CD1c-positive myeloid dendritic cell (primary cell): ENCODE results near the gene FAT1.

ENCODE experiments used
- DNase-seq: peaks from one replicate; pipeline ENCODE4 v3.0.0-alpha.2; 2016; ENCODE audit errors: extremely low spot score

The FAT1 gene

GRCh38 chr4:186570193-186570996, 153.3 kb downstream of the FAT1 start:
- DNase-seq: no peak

DNA sequence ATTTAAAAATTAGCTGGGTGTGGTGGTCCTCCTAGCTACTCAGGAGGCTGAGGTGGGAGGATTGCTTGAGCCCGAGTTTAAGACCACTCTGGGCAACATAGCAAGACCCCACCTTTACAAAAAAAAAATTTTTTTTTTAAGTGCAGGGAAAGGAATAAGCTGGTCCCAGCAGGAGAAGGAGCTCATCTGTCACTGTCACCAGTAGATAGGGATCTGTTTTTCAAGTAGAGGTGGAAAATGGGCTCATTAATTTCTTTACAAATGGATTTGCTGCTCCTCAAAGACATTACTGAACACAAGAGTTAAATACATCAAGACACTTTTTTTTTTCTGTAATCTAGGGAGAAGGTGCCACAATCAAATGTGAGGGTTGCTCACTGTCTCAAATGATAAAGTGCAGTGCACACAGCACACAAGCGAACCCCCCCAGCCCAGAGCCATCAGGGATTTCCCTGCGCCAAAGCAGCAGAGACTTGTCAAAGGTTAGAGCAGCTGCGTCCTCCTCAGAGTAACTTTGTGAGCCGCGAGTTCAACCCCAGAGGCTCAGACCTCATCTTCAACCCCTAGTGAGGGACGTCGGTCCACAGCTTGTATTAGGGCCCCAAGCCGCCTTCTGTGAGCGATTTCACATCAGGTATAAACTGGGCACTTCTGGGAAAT, 154.0 kb downstream of the FAT1 start:
- DNase-seq: no peak

DNA sequence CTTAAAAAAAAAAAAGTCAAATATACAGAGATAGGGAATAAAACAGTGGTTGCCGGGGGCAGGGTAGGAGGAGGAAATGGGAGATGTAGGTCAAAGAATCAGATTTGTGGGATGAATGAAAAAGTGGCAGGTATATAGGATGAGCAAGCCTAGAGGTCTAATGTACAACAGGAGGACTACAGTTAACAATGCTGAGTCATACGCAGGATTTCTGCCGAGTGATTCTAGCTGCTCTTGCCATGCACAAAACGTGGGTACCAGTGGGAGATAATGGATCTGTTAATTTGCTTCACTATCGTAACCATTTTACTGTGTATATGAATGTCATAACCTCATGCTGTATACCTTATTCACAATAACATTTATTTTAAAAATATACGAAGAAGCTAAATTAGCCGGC, 157.6 kb downstream of the FAT1 start:
- no peak for DNase-seq

DNA sequence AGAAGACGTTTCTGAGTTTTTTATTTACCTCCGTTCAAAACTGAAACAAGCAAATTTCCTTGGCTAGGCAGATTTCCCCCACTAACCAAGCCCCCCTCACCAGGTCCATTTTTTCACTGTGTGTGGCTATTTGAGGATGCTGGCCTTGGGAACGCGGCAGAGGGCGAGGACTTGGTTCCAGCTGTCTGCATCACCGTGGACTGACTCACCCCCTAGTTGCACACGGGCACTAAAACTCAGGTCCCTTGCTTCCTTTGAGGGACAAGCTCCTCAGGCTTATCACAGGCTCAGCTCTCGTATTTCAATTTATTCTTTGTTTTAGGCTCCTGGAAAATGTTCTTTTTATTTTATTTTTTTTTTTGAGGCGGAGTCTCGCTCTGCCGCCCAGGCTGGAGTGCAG, 159.9 kb downstream of the FAT1 start:
- no peak for DNase-seq

- DNase-seq: no peak
Observed at GRCh38 chr4:186561748-186562147, 161.9 kb downstream of the FAT1 start.

DNA sequence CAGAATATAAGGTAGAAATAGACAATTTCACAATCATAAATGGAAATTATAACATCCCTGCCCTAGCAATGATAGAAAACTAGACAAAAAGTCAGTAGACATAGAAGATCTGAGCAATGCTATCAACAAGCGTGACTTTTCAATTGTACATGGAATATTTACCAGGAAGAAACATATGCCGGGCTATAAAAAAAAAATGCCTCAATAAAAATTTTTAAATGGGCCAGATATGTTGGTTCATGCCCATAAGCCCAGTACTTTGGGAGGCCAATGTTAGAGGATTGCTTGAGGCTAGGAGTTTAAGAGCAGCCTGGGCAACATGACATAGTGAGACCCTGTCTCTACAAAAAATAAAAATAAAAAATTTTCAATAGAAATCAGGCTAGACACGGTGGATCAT, 163.0 kb downstream of the FAT1 start:
- DNase-seq: no peak

DNA sequence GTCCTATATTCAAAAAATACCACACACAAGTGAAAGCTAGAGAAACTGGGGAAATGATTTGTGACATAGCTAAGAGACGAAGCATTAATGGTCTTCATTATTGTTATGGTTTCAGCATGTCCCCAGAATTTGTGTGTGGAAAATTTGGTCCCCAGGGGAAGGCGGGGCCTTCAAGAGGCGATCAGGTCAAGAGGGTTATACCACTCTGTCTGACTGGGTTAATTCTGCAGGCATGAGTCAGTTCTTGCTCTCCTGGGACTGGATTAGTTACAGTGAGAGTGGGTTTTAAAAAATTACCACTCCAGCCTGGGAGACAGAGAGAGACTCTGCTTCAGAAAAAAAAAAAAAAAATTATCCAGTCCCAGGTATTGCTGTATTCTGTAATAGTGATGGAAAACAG, 166.2 kb downstream of the FAT1 start:
- DNase-seq: no peak

DNA sequence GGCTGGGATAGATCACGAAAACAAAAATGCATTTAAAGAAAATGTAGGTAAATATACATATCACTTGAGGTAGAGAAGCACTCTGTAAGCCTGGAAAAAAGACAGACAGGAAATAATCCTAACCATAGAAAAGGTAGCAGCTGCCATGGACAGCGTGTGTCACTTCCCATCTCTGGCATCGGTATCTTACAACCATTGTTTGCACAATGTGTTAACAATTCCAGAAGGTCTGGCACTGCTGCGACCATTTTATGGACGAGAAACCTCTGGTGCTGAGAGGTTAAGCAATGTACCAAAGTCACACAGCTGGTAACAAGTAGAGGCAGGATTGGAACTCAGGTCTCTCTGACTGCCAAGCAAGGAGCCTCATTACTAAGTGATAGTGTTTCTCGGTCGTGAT, 166.6 kb downstream of the FAT1 start:
- DNase-seq: no peak

DNA sequence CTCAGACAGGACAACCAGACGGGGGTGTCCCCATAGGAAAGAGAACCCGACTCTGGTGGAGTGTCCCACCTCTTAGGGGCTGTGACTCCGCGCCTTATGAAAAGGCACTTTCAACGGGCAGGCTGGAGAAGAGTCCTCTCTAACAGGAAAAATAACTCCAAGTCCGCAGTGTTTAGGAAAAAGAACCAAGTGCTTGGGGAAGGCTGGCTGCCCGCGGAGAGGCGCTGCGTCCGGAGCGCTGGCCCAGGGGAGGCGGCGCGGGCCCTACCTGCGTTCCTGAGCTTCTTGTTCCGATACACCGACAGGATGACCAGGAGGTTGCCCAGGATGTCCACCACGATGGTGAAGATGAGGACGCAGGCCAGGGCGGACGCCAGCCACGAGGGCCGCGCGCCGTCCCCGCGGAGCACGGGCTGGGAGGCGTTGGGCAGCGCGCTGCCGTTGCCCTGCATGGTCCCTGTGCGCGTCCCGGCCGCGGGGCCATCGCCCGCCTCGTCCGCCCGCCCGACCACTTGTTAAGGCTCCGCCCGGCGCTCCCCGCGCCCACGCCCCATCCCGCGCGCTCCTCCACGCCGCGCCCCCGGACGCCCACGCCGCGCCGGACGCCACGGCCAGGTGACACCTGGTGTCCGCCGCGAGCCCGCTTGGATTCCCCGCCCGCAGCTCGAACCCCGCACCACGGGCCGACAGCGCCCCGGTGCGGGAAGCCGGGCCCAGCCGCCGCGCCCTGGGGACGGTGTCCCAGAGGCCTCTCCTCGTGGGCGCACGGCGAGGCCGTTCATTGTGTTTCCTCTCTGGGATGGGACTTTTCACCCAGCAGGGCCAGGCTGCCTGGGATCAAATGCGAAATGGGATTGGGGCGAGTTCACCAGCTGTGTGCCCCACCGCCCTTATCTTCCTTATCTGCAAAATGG, 168.5 kb downstream of the FAT1 start, which contains the start of gene MTNR1A:
TSS of gene MTNR1A (minus strand) at position 654 of the 914 bp plus-strand sequence. CDS start at position 452, 202 bp downstream.
- DNase-seq: no peak

DNA sequence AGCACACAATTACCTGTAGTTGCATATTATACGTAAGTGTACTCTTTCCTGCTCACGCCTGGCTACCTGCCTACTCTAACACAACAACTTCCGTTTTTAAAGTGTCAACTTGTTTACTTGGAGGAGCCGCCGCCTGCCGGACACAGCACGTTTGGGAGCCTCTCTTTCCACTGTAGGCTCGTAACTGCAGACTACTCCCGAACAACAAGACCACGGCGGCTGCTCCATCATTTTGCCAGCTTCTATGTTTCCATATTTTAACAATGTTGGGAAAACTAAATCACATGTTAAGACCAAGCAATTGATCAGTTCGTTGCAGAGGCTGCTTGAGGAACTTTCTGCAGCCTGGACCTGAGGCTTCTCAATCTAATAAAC, 169.1 kb downstream of the FAT1 start:
- DNase-seq: no peak

GRCh38 chr4:186553717-186554116, 169.9 kb downstream of the FAT1 start:
- DNase-seq: no peak

- no peak for DNase-seq
Observed at GRCh38 chr4:186551849-186552248, 171.8 kb downstream of the FAT1 start.

GRCh38 chr4:186545436-186545835, 178.2 kb downstream of the FAT1 start:
- no peak for DNase-seq

GRCh38 chr4:186543206-186543605, 180.4 kb downstream of the FAT1 start:
- no peak for DNase-seq

DNA sequence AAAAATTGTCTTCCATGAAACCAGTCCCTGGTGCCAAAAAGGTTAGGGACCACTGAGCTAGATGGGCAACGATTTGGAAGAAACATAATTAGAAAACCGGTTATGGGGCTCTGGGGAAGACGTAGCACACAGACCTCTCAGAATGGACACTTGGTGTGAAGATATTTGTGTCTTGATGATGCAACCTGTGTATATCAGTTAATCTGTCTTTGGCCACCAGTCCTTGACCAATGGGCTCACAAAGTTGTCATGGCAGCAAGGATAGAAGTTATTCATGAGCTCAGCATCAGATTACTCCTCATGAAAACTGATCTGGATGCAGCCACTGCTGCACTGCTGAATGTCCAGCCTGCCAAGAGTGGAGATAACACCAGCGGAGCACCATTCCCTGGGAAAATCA, 181.9 kb downstream of the FAT1 start:
- DNase-seq: no peak

DNA sequence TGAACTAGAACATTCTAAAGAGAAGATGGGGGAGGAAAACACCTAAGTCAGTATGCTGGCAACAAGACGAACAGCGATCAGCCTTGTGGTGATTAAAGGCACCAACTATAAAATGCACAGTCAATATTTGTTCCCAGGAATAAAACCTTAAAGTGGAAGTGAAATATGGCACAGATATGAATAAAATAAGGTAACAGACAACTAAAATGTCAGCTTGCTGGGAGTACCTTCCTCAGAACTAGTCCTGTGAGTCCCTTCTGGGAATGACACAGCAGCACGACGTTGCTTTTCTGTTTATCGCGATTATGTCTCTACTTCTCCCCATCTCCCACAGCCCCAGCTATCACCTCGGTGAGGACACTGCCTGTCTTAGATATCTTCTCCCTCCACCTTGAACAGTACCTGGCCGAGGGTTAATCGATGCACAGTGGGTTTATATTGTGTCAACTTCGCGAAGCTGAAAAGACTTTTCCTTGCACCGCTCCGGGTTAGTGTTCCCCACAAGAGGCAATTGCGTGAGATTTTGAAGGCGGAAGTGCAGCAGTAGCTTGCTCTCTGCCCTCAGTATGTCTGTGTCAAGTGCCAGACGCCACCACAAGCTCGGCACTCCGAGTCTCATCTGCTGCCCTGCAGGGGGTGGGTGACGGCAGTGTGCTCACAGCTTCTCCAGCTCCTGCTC, 185.7 kb downstream of the FAT1 start:
- no peak for DNase-seq
